Measurements from ENCODE around the gene PHLDA3. TPM values are rescaled to one million over a fixed set of nuclear protein-coding genes. Genes with fewer than 3 reads are reported as not detected.

PHLDA3 gene
- not detected in 2 replicates for total RNA-seq (2014; rRNA removed; shearing (Covaris generic); ENCODE audit: low replicate concordance)

GRCh38 chr1:201468844-201469644 is at the start of gene PHLDA3:
PHLDA3 (minus strand) TSS chr1:201469188; CDS start chr1:201468786, 402 bp downstream.
- no peaks in the 10 kb centered on the region for H3K27me3 ChIP-seq (ENCODE audit: low read length)
- H3K36me3 ChIP-seq (ENCODE audit: insufficient read depth, low read length): no peaks in the 10 kb centered on the region
- no peaks in the 10 kb centered on the region for H3K9me2 ChIP-seq (replicated peaks; ENCODE audit: insufficient read depth, low read length)
- no peak within 1 kb of the TSS for H2AFZ ChIP-seq (ENCODE audit: low read length)
- H3K9me3 ChIP-seq (ENCODE audit: low read length): no peaks in the 10 kb centered on the region
- H3K4me3 ChIP-seq (ENCODE audit: low read length): no peak within 1 kb of the TSS
- no peak within 1 kb of the TSS for H3K4me2 ChIP-seq (ENCODE audit: low read depth, low read length, poor library complexity, severe bottlenecking)
- H4K20me1 ChIP-seq (ENCODE audit: insufficient read depth, low read depth, low read length): no peaks in the 10 kb centered on the region
- H3K9ac ChIP-seq (ENCODE audit: low read length): no peak within 1 kb of the TSS
- no peaks in the 10 kb centered on the region for H3K4me1 ChIP-seq (ENCODE audit: low read length)
- DNase-seq: no peak
- no peaks in the 10 kb centered on the region for H3K79me2 ChIP-seq (ENCODE audit: low read length)
- no peak within 1 kb of the TSS for H3K27ac ChIP-seq (ENCODE audit: low read length)

- H3K4me1 ChIP-seq (ENCODE audit: low read length): no peaks in the 10 kb centered on the region
- H4K20me1 ChIP-seq (ENCODE audit: insufficient read depth, low read depth, low read length): no peaks in the 10 kb centered on the region
- H3K27me3 ChIP-seq (ENCODE audit: low read length): no peaks in the 10 kb centered on the region
- H3K9ac ChIP-seq (ENCODE audit: low read length): no peak overlapping the region
- no peaks in the 10 kb centered on the region for H3K9me3 ChIP-seq (ENCODE audit: low read length)
- no peak overlapping the region for H3K4me2 ChIP-seq (ENCODE audit: low read depth, low read length, poor library complexity, severe bottlenecking)
- no peaks in the 10 kb centered on the region for H3K36me3 ChIP-seq (ENCODE audit: insufficient read depth, low read length)
- no peak for DNase-seq
- no peaks in the 10 kb centered on the region for H3K79me2 ChIP-seq (ENCODE audit: low read length)
- H3K27ac ChIP-seq (ENCODE audit: low read length): no peak overlapping the region
- no peak overlapping the region for H2AFZ ChIP-seq (ENCODE audit: low read length)
- H3K4me3 ChIP-seq (ENCODE audit: low read length): no peak overlapping the region
- H3K9me2 ChIP-seq (replicated peaks; ENCODE audit: insufficient read depth, low read length): no peaks in the 10 kb centered on the region
Measured at GRCh38 chr1:201518071-201518470, 49.1 kb upstream of the PHLDA3 start.

- Histone ChIP-seq H2AFZ (ENCODE audit: low read length) (no peak overlapping the region), H3K4me2 (ENCODE audit: low read depth, low read length, poor library complexity, severe bottlenecking) (no peak overlapping the region), H4K20me1 (ENCODE audit: insufficient read depth, low read depth, low read length) (no peaks in the 10 kb centered on the region), H3K36me3 (ENCODE audit: insufficient read depth, low read length) (no peaks in the 10 kb centered on the region), H3K27me3 (ENCODE audit: low read length) (no peaks in the 10 kb centered on the region), H3K9me3 (ENCODE audit: low read length) (no peaks in the 10 kb centered on the region), H3K9me2 (replicated peaks; ENCODE audit: insufficient read depth, low read length) (no peaks in the 10 kb centered on the region), H3K9ac (ENCODE audit: low read length) (no peak overlapping the region), H3K4me3 (ENCODE audit: low read length) (no peak overlapping the region), H3K27ac (ENCODE audit: low read length) (no peak overlapping the region), H3K4me1 (ENCODE audit: low read length) (peaks cover 3% of the 10 kb centered on the region), H3K79me2 (ENCODE audit: low read length) (no peaks in the 10 kb centered on the region)
- DNase-seq: no peak
Measured at GRCh38 chr1:201517631-201518030, 48.6 kb upstream of the PHLDA3 start.

GRCh38 chr1:201516511-201517127 is 47.6 kb upstream of the PHLDA3 start:
- Histone ChIP-seq H3K79me2 (ENCODE audit: low read length) (no peaks in the 10 kb centered on the region), H3K9me2 (replicated peaks; ENCODE audit: insufficient read depth, low read length) (no peaks in the 10 kb centered on the region), H3K4me3 (ENCODE audit: low read length) (no peak overlapping the region), H3K9me3 (ENCODE audit: low read length) (no peaks in the 10 kb centered on the region), H3K27ac (ENCODE audit: low read length) (no peak overlapping the region), H4K20me1 (ENCODE audit: insufficient read depth, low read depth, low read length) (no peaks in the 10 kb centered on the region), H3K36me3 (ENCODE audit: insufficient read depth, low read length) (no peaks in the 10 kb centered on the region), H3K4me2 (ENCODE audit: low read depth, low read length, poor library complexity, severe bottlenecking) (no peak overlapping the region), H3K4me1 (ENCODE audit: low read length) (peaks cover 13% of the 10 kb centered on the region), H3K27me3 (ENCODE audit: low read length) (no peaks in the 10 kb centered on the region), H3K9ac (ENCODE audit: low read length) (no peak overlapping the region), H2AFZ (ENCODE audit: low read length) (no peak overlapping the region)
- no peak for DNase-seq

- Histone ChIP-seq H3K27me3 (ENCODE audit: low read length) (no peaks in the 10 kb centered on the region), H2AFZ (ENCODE audit: low read length) (no peak overlapping the region), H3K9me2 (replicated peaks; ENCODE audit: insufficient read depth, low read length) (no peaks in the 10 kb centered on the region), H3K27ac (ENCODE audit: low read length) (no peak overlapping the region), H4K20me1 (ENCODE audit: insufficient read depth, low read depth, low read length) (no peaks in the 10 kb centered on the region), H3K36me3 (ENCODE audit: insufficient read depth, low read length) (no peaks in the 10 kb centered on the region), H3K4me2 (ENCODE audit: low read depth, low read length, poor library complexity, severe bottlenecking) (no peak overlapping the region), H3K4me3 (ENCODE audit: low read length) (no peak overlapping the region), H3K4me1 (ENCODE audit: low read length) (peaks cover 20% of the 10 kb centered on the region), H3K9me3 (ENCODE audit: low read length) (no peaks in the 10 kb centered on the region), H3K9ac (ENCODE audit: low read length) (no peak overlapping the region), H3K79me2 (ENCODE audit: low read length) (no peaks in the 10 kb centered on the region)
- DNase-seq: no peak
Measured at GRCh38 chr1:201515895-201516294, 46.9 kb upstream of the PHLDA3 start.

GRCh38 chr1:201515062-201515750 is 46.2 kb upstream of the PHLDA3 start:
- Histone ChIP-seq H3K4me2 (ENCODE audit: low read depth, low read length, poor library complexity, severe bottlenecking) (no peak overlapping the region), H4K20me1 (ENCODE audit: insufficient read depth, low read depth, low read length) (no peaks in the 10 kb centered on the region)

GRCh38 chr1:201514466-201514865 is 45.5 kb upstream of the PHLDA3 start:
- Histone ChIP-seq H3K36me3 (ENCODE audit: insufficient read depth, low read length) (no peaks in the 10 kb centered on the region), H3K4me3 (ENCODE audit: low read length) (no peak overlapping the region), H3K27ac (ENCODE audit: low read length) (no peak overlapping the region), H3K4me2 (ENCODE audit: low read depth, low read length, poor library complexity, severe bottlenecking) (no peak overlapping the region), H3K79me2 (ENCODE audit: low read length) (no peaks in the 10 kb centered on the region), H2AFZ (ENCODE audit: low read length) (no peak overlapping the region), H3K4me1 (ENCODE audit: low read length) (peaks cover 35% of the 10 kb centered on the region), H3K9me2 (replicated peaks; ENCODE audit: insufficient read depth, low read length) (no peaks in the 10 kb centered on the region), H4K20me1 (ENCODE audit: insufficient read depth, low read depth, low read length) (no peaks in the 10 kb centered on the region), H3K9ac (ENCODE audit: low read length) (no peak overlapping the region), H3K9me3 (ENCODE audit: low read length) (no peaks in the 10 kb centered on the region), H3K27me3 (ENCODE audit: low read length) (no peaks in the 10 kb centered on the region)
- DNase-seq: no peak

More at GRCh38 chr1:201515062-201515750, 46.2 kb upstream of the PHLDA3 start:
- Histone ChIP-seq H3K4me3 (ENCODE audit: low read length) (no peak overlapping the region), H3K27me3 (ENCODE audit: low read length) (no peaks in the 10 kb centered on the region), H3K36me3 (ENCODE audit: insufficient read depth, low read length) (no peaks in the 10 kb centered on the region), H3K9me3 (ENCODE audit: low read length) (no peaks in the 10 kb centered on the region), H3K27ac (ENCODE audit: low read length) (no peak overlapping the region), H3K9ac (ENCODE audit: low read length) (no peak overlapping the region), H3K79me2 (ENCODE audit: low read length) (no peaks in the 10 kb centered on the region), H3K4me1 (ENCODE audit: low read length) (peaks cover 27% of the 10 kb centered on the region), H3K9me2 (replicated peaks; ENCODE audit: insufficient read depth, low read length) (no peaks in the 10 kb centered on the region), H2AFZ (ENCODE audit: low read length) (no peak overlapping the region)
- no peak for DNase-seq
